ELF-1 (cell line): ENCODE measurements around the gene NWD2.
"Not testable (repeated sequence)": the region's sequence is repeated elsewhere in the genome, so short reads cannot be mapped to it uniquely, and the experiment has no call there.

Source experiments
- DNase-seq: peaks from one replicate; pipeline ENCODE4 v3.0.0-alpha.2; 2016; ENCODE audit warnings: low read depth, low spot score

Gene NWD2

GRCh38 chr4:37393889-37394288, 149.3 kb downstream of the NWD2 start:
- no peak for DNase-seq

DNA sequence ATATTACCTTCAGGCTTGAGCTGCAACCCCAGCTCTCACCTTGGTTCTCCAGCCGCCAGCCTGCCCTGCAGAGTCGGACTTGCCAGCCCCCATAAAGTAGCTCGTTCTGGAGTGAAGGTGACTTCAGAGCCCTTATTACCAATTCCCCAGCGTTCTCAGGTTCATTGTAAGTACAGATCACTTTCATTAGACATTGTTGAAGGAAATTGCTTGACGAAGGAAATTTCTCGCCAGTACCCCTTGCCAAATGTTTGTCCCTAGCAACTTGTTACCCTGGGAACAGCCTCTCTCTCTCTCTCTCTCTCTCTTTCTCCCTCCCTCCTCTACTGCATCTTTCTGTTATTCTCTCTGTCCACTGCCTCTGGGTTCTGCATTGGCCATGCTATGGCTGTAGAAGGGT, 153.0 kb downstream of the NWD2 start:
- DNase-seq: no peak

GRCh38 chr4:37400241-37400881, 155.8 kb downstream of the NWD2 start:
- DNase-seq: no peak

GRCh38 chr4:37407938-37408826, 163.6 kb downstream of the NWD2 start:
- DNase-seq: peak; percentile 54

- not testable (repeated sequence) for DNase-seq
Measured at GRCh38 chr4:37413612-37414011, 169.1 kb downstream of the NWD2 start.

DNA sequence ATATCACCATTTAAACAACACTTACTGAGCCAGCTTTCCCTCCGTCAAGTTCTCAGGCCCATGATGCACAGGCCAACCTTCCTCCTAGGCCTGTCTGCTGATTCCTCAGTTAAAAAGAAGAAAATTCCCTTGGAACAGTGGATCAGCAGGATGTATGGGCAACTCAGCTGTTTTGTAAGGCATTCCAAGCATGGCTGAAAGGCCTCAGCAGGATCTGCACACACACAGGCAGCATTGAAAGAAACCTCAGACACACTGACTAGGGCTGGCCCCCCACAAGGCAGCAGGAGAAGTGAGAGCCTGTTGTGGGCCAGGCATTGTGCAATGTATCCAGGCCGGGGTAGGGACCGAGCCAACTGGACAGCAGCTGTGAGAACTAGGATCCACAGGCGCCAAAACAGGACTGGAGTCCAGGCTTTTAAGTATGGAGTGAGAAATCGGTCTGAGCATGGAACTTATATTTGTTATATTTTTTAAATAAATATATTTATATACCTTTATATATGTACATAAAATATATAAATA, 171.4 kb downstream of the NWD2 start:
- peak; percentile 49 for DNase-seq

- no peak for DNase-seq
Measured at GRCh38 chr4:37421614-37422013, 177.1 kb downstream of the NWD2 start.

GRCh38 chr4:37422102-37422501, 177.6 kb downstream of the NWD2 start:
- no peak for DNase-seq

- no peak for DNase-seq
Measured at GRCh38 chr4:37422638-37423037, 178.1 kb downstream of the NWD2 start.

GRCh38 chr4:37423310-37423709, 178.8 kb downstream of the NWD2 start:
- DNase-seq: no peak

DNA sequence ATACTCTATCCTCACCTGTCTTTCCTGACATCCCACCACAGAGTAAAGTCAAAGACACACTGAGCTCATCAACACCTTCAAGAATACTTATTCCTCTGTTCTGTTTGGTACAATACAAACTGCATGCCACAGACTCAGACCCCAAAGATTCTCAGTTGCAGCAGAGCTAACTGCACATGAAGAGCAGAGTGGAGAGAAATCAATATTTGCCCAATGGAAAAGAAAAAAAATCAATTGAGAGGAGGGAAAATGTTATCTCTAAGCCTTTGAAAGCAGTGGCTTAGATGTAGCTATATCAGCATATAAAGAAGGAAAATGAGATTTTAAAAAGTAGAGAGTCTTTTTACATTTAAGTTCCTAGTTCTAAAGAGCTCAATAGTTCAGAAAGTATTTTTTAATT, 180.2 kb downstream of the NWD2 start:
- no peak for DNase-seq

- DNase-seq: no peak
Measured at GRCh38 chr4:37425857-37426256, 181.3 kb downstream of the NWD2 start.

DNA sequence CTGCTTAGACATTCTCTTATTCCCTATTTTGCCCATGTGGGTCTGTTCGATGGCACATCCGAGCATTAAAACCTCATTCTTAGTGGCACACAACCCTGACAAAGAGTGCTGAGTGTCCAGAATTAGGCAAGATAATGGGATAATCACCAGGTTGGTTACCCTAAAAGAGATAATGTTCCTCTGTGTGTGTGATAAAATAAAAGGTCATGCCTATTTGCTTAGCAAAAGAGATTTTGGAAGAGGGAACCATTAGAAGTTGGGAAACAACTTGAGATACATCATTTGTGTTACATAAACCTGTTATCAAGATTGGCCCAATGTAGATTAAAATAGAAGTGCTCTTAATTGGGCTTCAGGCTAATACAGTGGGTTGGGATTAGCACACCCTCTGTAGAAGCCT, 182.7 kb downstream of the NWD2 start:
- no peak for DNase-seq

GRCh38 chr4:37429906-37430305, 185.4 kb downstream of the NWD2 start:
- no peak for DNase-seq

DNA sequence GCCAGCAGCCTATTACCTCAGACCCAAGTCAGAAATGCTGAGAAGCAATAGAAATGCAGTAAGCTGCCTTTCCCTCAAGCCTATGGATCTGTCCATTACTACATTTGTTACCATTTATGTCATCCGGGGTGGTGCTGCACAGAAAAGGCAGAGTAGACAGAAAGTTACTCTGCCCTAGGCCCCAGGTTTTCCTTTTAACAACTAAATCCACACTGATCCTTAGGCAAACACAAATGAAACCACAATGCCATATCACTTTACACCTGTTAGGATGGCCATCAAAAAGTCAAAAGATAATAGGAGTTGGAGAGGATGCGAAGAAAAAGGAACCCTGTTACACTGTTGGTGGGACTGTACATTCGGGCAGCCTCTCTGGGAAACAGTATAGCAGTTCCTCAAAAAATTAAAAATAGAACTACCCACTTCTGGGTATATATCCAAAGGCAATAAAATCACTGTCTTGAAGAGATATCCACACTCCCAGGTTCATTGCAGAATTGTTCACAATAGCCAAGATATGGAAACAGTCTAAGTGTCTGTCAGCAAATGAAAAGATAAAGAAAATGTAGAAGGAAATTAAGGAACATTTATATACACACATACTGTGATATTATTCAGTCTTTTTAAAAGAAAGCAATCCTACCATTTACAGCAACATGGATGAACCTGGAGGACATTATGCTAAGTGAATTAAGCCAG, 186.3 kb downstream of the NWD2 start:
- DNase-seq: no peak

GRCh38 chr4:37431417-37431743, 186.8 kb downstream of the NWD2 start:
- no peak for DNase-seq

GRCh38 chr4:37434469-37434868, 189.9 kb downstream of the NWD2 start:
- no peak for DNase-seq

GRCh38 chr4:37436546-37436945, 192.0 kb downstream of the NWD2 start:
- DNase-seq: no peak

DNA sequence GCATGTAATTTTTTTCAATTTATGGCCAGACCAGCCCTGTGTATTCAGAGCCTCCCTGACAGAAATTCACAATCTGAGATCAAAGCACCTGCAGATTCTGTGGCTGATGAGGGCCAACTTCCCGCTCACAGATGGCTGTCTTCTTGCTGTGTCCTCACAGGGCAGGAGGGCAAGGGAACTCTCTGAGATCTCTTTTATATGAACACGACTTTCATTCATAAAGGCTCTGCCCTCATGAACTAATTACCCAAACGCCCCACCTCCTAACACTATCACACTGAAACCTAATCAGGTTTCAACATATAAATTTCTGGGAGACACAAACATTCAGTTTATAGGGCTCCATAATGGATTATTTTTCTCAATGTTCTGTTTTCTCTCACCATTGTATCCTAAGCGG, 192.6 kb downstream of the NWD2 start:
- no peak for DNase-seq

- DNase-seq: no peak
Measured at GRCh38 chr4:37438564-37439279, 194.2 kb downstream of the NWD2 start.

GRCh38 chr4:37439809-37440474, 195.4 kb downstream of the NWD2 start:
- peak; percentile 27 for DNase-seq
